ENCODE results near the gene ABL2.

- TF ChIP-seq GATA2 (IDR thresholded peaks at IDR 0.05; ENCODE audit: low read depth, low read length) (no peak), GATA3 (IDR thresholded peaks at IDR 0.05; ENCODE audit: low read depth, low read length) (no peak)
Observed at GRCh38 chr1:179120736-179121135, 108.7 kb downstream of the ABL2 start.

All from SH-SY5Y (cell line).